Breast epithelium (tissue), 4 donors: ENCODE results near the gene HSF4. TPM values are rescaled to one million over a fixed set of nuclear protein-coding genes. Genes with fewer than 3 reads are reported as not detected.

Source experiments
- DNase-seq, 2 donors: peaks; one replicate each; pipeline ENCODE4 v3.0.0-alpha.2; 2019; ENCODE audit warnings: low spot score in 2 of 2
- H3K27ac ChIP-seq, 2 donors: fragments of 200-600 bp; sonication (generic) in 1 of 2; one replicate each; pipeline ENCODE4 v1.5.1; 2016 to 2019; ENCODE audit warnings: mild to moderate bottlenecking in 1 of 2
- H3K27me3 ChIP-seq, 2 donors: fragments of 200-600 bp; sonication (generic) in 1 of 2; one replicate each; pipeline versions ENCODE4 v1.5.1 to v1.6.0; 2017 to 2019; ENCODE audit warnings: control low read depth in 1 of 2, mild to moderate bottlenecking in 1 of 2
- H3K36me3 ChIP-seq: fragments of 200-600 bp; one replicate; pipeline ENCODE4 v1.5.1; 2019
- H3K4me1 ChIP-seq, 2 donors: fragments of 200-600 bp; sonication (generic); one replicate each; pipeline ENCODE4 v1.5.1; 2016 to 2019; ENCODE audit warnings: control low read depth in 1 of 2
- H3K4me3 ChIP-seq, 3 donors: fragments of 200-600 bp; sonication (generic); 1 replicate in 2 of 3; 2 replicates in 1 of 3; pipeline ENCODE4 v1.5.1; 2016 to 2019; ENCODE audit warnings: mild to moderate bottlenecking in 3 of 3, moderate library complexity in 2 of 3
- H3K9me3 ChIP-seq, 2 donors: fragments of 200-600 bp; sonication (generic) in 1 of 2; one replicate each; pipeline ENCODE4 v1.5.1; 2016 to 2019; ENCODE audit warnings: control low read depth in 1 of 2
- POLR2A ChIP-seq: fragments of 450-650 bp; IDR thresholded peaks from one replicate; pipeline ENCODE4 v1.6.1; 2016; ENCODE audit warnings: antibody characterized with exemption, mild to moderate bottlenecking, moderate library complexity
- POLR2AphosphoS5 ChIP-seq, 3 donors: sonication (generic); formaldehyde crosslinking; IDR thresholded peaks; one replicate each; pipeline ENCODE4 v1.6.1; 2017; ENCODE audit warnings: antibody characterized with exemption in 3 of 3
- intact Hi-C: fragments of 100-400 bp; cut with DNase I; formaldehyde crosslinking; loops from one replicate; pipeline ENCODE4 v1.15.1; 2023; ENCODE audit warnings: low total_unique reads
- total RNA-seq, 3 donors: library from RNA; depleted of rRNA; stranded (reverse); fragments of >200 nt; gene quantifications; one replicate each; pipeline ENCODE4 v1.1.0, GENCODE V29; 2016
- TF ChIP-seq, protein P1 (sequence below), 3 donors: fragments of 450-650 bp; IDR thresholded peaks; one replicate each; pipeline ENCODE4 v1.5.1; 2016 to 2017; ENCODE audit warnings: antibody characterized with exemption in 3 of 3, mild to moderate bottlenecking in 3 of 3, moderate library complexity in 3 of 3

The HSF4 gene
- total RNA-seq, 3 donors from 2014 or later = 46.9 to 113 (median 62.5) TPM

- no peak overlapping the region for H3K27ac ChIP-seq
Measured at GRCh38 chr16:67147437-67148140, 17.0 kb upstream of the HSF4 start.

DNA sequence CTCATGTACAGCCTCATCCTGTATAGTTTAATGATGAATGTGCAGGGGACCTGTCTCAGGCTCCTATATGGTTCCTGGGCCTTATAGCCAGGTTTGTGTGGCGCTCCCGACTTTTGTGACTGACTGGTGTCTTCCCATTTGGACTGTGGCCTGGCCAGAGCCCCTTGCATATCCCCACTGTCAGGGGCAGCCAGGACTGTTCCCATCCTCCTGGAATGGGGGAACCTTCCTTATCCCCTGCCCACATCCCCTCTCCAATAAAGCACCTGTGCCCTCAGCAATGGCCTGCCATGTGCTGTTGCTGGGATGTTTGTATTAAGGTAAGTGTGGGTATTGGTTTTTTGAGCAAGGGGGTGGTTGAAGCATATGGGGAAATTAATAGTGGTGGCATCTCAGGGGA is 16.3 kb upstream of the HSF4 start:
- no peaks in the 10 kb centered on the region for H3K27me3 ChIP-seq
- TF ChIP-seq, protein P1, sequence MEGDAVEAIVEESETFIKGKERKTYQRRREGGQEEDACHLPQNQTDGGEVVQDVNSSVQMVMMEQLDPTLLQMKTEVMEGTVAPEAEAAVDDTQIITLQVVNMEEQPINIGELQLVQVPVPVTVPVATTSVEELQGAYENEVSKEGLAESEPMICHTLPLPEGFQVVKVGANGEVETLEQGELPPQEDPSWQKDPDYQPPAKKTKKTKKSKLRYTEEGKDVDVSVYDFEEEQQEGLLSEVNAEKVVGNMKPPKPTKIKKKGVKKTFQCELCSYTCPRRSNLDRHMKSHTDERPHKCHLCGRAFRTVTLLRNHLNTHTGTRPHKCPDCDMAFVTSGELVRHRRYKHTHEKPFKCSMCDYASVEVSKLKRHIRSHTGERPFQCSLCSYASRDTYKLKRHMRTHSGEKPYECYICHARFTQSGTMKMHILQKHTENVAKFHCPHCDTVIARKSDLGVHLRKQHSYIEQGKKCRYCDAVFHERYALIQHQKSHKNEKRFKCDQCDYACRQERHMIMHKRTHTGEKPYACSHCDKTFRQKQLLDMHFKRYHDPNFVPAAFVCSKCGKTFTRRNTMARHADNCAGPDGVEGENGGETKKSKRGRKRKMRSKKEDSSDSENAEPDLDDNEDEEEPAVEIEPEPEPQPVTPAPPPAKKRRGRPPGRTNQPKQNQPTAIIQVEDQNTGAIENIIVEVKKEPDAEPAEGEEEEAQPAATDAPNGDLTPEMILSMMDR (IDR thresholded peaks at IDR 0.05) = no peak
- no peak for TF ChIP-seq POLR2A
- no peak for TF ChIP-seq POLR2AphosphoS5 (IDR thresholded peaks at IDR 0.05)
- H3K9me3 ChIP-seq = no peaks in the 10 kb centered on the region
- peaks cover 4% of the 10 kb centered on the region for H3K36me3 ChIP-seq
- DNase-seq = peak in 1 of 2 donors; percentile 9
- intact Hi-C loops = loop anchor here (10.0 kb wide), 2 partner anchors 153 to 183 kb away; partner anchors contain the start of gene CES3
- no peak overlapping the region for H3K4me3 ChIP-seq
- peaks cover 0 to 5% of the 10 kb centered on the region in 2 donors for H3K4me1 ChIP-seq
- no peak overlapping the region for H3K27ac ChIP-seq

More at GRCh38 chr16:67147437-67148140, 17.0 kb upstream of the HSF4 start:
- Histone ChIP-seq H3K36me3 (peaks cover 4% of the 10 kb centered on the region), H3K4me1 (peaks cover 0 to 5% of the 10 kb centered on the region in 2 donors), H3K27me3 (no peaks in the 10 kb centered on the region), H3K9me3 (no peaks in the 10 kb centered on the region), H3K4me3 (no peak overlapping the region)
- TF ChIP-seq, protein P1 (IDR thresholded peaks at IDR 0.05) = no peak
- TF ChIP-seq POLR2AphosphoS5 (IDR thresholded peaks at IDR 0.05) (no peak), POLR2A (no peak)
- peak in 1 of 2 donors; percentile 30 for DNase-seq
- intact Hi-C loops = loop anchor here (10.0 kb wide), 2 partner anchors 153 to 183 kb away; partner anchors contain the start of gene CES3

DNA sequence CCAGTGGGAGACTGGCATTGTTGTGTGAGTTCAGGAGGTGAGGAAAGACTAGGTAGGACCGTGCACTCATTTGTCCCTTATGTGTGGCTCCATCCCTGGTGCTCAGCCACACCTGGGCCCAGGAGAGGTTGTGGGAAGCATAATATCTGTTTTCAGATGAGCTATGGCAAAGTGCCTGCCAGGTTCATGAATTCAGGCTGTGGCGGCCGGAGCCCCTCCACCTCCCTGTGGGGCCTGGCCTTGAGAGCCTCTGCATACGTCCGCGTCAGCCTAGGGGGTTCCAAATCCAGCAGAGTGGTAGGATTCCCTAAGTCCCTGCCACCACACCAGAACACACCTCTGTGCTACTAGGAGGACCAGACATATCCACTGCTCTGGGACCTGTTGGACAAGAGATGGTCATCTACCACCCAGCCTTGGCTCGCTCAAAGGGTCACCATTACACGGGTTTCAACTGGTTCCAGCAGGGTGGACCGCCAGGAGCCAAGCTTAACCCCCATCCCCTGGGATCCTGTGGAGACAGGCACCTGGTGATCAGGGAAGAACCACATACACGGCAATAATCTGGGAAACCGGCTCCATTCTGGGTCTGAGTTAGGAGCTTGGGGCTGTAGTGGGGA is 15.8 kb upstream of the HSF4 start:
- no peak overlapping the region for H3K4me3 ChIP-seq
- intact Hi-C loops = loop anchor here (10.0 kb wide), 2 partner anchors 154 to 184 kb away; partner anchors contain the start of gene CES3
- H3K36me3 ChIP-seq = peaks cover 4% of the 10 kb centered on the region
- H3K27ac ChIP-seq = no peak overlapping the region
- no peaks in the 10 kb centered on the region for H3K27me3 ChIP-seq
- TF ChIP-seq POLR2AphosphoS5 (IDR thresholded peaks at IDR 0.05) (no peak), POLR2A (no peak)
- TF ChIP-seq, protein P1 (IDR thresholded peaks at IDR 0.05) = no peak
- no peak for DNase-seq
- no peaks in the 10 kb centered on the region for H3K9me3 ChIP-seq
- H3K4me1 ChIP-seq = peaks cover 0 to 5% of the 10 kb centered on the region in 2 donors

- no peak for DNase-seq
- Histone ChIP-seq H3K27ac (peak overlapping the region in 1 of 2 donors; percentile 81), H3K9me3 (no peaks in the 10 kb centered on the region), H3K4me3 (peak overlapping the region in 1 of 3 donors; percentile 94), H3K36me3 (peaks cover 3% of the 10 kb centered on the region), H3K27me3 (no peaks in the 10 kb centered on the region), H3K4me1 (peaks cover 0 to 5% of the 10 kb centered on the region in 2 donors)
- intact Hi-C loops = loop anchor here (10.0 kb wide), 2 partner anchors 155 to 185 kb away; partner anchors contain the start of gene CES3
- TF ChIP-seq POLR2A = no peak
- no peak for TF ChIP-seq POLR2AphosphoS5 (IDR thresholded peaks at IDR 0.05)
- TF ChIP-seq, protein P1 (IDR thresholded peaks at IDR 0.05) = no peak
Measured at GRCh38 chr16:67149276-67150046, 15.1 kb upstream of the HSF4 start.
